SJSA1 (cell line): Measurements from ENCODE around the gene MSLN. TPM values are rescaled to one million over a fixed set of nuclear protein-coding genes. Genes with fewer than 3 reads are reported as not detected.
"Not testable (repeated sequence)": the region's sequence is repeated elsewhere in the genome, so short reads cannot be mapped to it uniquely, and the experiment has no call there.

Source experiments
- DNase-seq, 2 experiments: peaks; one replicate each; pipeline ENCODE4 v3.0.0-alpha.2; 2015 to 2020; ENCODE audit warnings: low spot score in 2 of 2, low read depth in 1 of 2
- H3K27ac ChIP-seq: fragments of 250-450 bp; sonication (Bioruptor Pico); 2 replicates; pipeline ENCODE4 v1.5.1; 2020; ENCODE audit warnings: mild to moderate bottlenecking, moderate library complexity
- H3K27me3 ChIP-seq: fragments of 250-450 bp; sonication (Bioruptor Pico); replicated peaks from 2 replicates; pipeline ENCODE4 v1.5.1; 2020; ENCODE audit warnings: mild to moderate bottlenecking, moderate library complexity
- H3K36me3 ChIP-seq: fragments of 250-450 bp; sonication (Bioruptor Pico); 2 replicates; pipeline ENCODE4 v1.5.1; 2020; ENCODE audit warnings: mild to moderate bottlenecking
- H3K4me1 ChIP-seq: fragments of 250-450 bp; sonication (Bioruptor Pico); replicated peaks from 2 replicates; pipeline ENCODE4 v1.6.1; 2021; ENCODE audit warnings: mild to moderate bottlenecking
- H3K4me3 ChIP-seq: fragments of 250-450 bp; sonication (Bioruptor Pico); 2 replicates; pipeline ENCODE4 v1.5.1; 2020; ENCODE audit warnings: mild to moderate bottlenecking
- H3K9me3 ChIP-seq: fragments of 250-450 bp; sonication (Bioruptor Pico); replicated peaks from 2 replicates; pipeline ENCODE4 v1.5.1; 2020; ENCODE audit warnings: mild to moderate bottlenecking
- total RNA-seq: library from RNA; depleted of rRNA; stranded (reverse); fragments of >200 nt; shearing (Covaris generic); gene quantifications from 2 replicates; pipeline ENCODE4 v1.2.3, GENCODE V29; 2014

Gene MSLN
- total RNA-seq, 1 experiment from 2014 or later = not detected

GRCh38 chr16:749010-749409 lies 11.5 kb upstream of the MSLN start:
- H3K4me1 ChIP-seq = no peaks in the 10 kb centered on the region
- H3K27ac ChIP-seq = no peak overlapping the region
- no peak for DNase-seq
- H3K27me3 ChIP-seq = peaks cover 44% of the 10 kb centered on the region
- no peaks in the 10 kb centered on the region for H3K9me3 ChIP-seq
- H3K36me3 ChIP-seq = no peaks in the 10 kb centered on the region
- H3K4me3 ChIP-seq = no peak overlapping the region

DNA sequence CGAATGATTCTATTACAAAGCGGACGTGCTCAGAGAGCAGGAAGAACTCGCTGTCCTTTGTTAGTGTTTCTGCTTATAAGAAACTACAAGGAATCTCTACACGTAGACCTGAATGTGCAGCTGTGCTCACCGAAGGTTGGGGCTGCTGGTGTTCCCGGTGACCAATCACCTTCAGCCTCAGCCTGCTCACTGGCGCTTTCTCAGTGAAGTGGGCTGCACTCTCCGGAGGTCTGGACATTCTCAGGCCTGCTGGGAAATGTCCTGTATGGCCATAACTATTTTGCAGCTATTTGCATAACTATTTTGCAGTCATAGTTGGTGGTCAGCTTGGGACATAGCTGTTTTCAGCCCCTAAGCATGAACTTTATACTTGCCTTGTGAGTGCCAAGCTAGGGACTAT lies 10.0 kb upstream of the MSLN start:
- Histone ChIP-seq H3K9me3 (no peaks in the 10 kb centered on the region), H3K27me3 (peaks cover 47% of the 10 kb centered on the region), H3K27ac (no peak overlapping the region), H3K4me3 (no peak overlapping the region), H3K36me3 (no peaks in the 10 kb centered on the region), H3K4me1 (no peaks in the 10 kb centered on the region)
- no peak for DNase-seq

GRCh38 chr16:751152-752006 lies 9.2 kb upstream of the MSLN start:
- H3K9me3 ChIP-seq = 0 out of 2 replicates have a peak, but pooled peaks cover 2% of the 10 kb centered on the region
- peaks cover 54% of the 10 kb centered on the region for H3K27me3 ChIP-seq
- DNase-seq = no peak
- no peak overlapping the region for H3K27ac ChIP-seq
- H3K36me3 ChIP-seq = no peaks in the 10 kb centered on the region
- H3K4me1 ChIP-seq = no peaks in the 10 kb centered on the region
- H3K4me3 ChIP-seq = no peak overlapping the region

- H3K27ac ChIP-seq = no peak overlapping the region
- no peaks in the 10 kb centered on the region for H3K4me1 ChIP-seq
- DNase-seq = no peak
- H3K36me3 ChIP-seq = no peaks in the 10 kb centered on the region
- H3K9me3 ChIP-seq = peaks cover 2% of the 10 kb centered on the region; the same call in 1 of the 2 replicates
- H3K4me3 ChIP-seq = no peak overlapping the region
- peaks cover 59% of the 10 kb centered on the region for H3K27me3 ChIP-seq
Observed at GRCh38 chr16:752007-752312, 8.6 kb upstream of the MSLN start.

DNA sequence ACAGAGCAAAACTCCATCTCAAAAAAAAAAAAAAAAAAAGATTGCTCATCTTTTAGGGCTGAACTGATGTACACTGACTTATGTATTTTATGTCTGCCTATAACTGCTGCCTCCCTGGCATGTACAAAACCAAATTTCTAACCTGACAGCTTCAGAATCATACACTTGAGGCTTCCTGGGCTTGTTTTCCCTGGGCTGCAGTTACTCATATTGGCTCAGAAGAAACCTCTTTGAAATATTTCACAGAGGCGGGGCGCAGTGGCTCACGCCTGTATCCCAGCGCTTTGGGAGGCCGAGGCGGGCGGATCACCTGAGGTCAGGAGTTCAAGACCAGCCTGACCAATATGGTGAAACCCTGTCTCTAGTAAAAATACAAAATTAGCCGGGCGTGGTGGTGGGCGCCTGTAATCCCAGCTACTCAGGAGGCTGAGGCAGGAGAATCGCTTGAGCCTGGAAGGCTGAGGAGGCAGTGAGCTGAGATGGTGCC lies 6.4 kb upstream of the MSLN start:
- not testable (repeated sequence) for H3K27ac ChIP-seq, H3K36me3 ChIP-seq, DNase-seq, H3K4me3 ChIP-seq, H3K4me1 ChIP-seq, H3K9me3 ChIP-seq
- peaks cover 55% of the 10 kb centered on the region for H3K27me3 ChIP-seq

DNA sequence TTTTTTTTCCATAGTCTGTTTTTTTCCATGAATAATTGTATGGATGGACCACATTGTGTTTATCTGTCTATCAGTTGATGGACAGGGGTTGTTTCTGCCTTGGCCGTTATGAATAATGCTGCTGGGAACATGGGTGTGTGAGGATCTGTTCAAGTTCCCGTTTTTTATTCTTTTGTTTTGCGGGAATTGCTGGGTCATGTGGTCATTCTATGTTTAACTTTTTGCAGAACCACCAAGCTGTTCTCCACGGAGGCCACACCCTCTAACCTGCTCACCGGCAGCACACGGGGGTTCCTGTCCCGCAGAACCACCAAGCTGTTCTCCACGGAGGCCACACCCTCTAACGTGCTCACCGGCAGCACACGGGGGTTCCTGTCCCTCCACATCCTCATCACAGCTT lies 5.9 kb upstream of the MSLN start:
- DNase-seq = no peak
- H3K9me3 ChIP-seq = peaks cover 2% of the 10 kb centered on the region; the same call in 1 of the 2 replicates
- H3K27me3 ChIP-seq = peaks cover 55% of the 10 kb centered on the region
- H3K27ac ChIP-seq = no peak overlapping the region
- H3K4me1 ChIP-seq = no peaks in the 10 kb centered on the region
- no peak overlapping the region for H3K4me3 ChIP-seq
- no peaks in the 10 kb centered on the region for H3K36me3 ChIP-seq

DNA sequence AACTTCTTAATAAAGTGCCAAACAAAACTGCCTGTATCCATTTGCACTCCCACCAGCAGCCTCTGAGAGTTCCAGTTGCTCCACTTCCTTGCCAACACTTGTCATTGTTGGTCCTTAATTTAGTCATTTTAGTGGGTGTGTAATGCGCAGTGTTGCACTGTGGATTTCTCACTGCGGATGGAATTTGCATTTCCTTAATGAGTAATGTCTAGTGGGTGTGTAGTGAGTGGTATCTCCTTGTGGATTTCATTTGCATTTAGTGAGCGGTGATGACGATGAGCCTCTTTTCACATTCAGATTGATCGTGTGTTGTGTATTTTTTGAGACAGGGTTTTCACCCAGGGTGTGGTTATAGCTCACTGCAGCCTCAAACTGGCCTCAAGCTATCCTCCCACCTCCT lies 4.1 kb upstream of the MSLN start:
- Histone ChIP-seq H3K36me3 (no peaks in the 10 kb centered on the region), H3K27me3 (peaks cover 53% of the 10 kb centered on the region), H3K4me3 (no peak overlapping the region), H3K4me1 (no peaks in the 10 kb centered on the region; the same call in 1 of the 2 replicates), H3K27ac (no peak overlapping the region), H3K9me3 (peaks cover 2% of the 10 kb centered on the region; the same call in 1 of the 2 replicates)
- no peak for DNase-seq

DNA sequence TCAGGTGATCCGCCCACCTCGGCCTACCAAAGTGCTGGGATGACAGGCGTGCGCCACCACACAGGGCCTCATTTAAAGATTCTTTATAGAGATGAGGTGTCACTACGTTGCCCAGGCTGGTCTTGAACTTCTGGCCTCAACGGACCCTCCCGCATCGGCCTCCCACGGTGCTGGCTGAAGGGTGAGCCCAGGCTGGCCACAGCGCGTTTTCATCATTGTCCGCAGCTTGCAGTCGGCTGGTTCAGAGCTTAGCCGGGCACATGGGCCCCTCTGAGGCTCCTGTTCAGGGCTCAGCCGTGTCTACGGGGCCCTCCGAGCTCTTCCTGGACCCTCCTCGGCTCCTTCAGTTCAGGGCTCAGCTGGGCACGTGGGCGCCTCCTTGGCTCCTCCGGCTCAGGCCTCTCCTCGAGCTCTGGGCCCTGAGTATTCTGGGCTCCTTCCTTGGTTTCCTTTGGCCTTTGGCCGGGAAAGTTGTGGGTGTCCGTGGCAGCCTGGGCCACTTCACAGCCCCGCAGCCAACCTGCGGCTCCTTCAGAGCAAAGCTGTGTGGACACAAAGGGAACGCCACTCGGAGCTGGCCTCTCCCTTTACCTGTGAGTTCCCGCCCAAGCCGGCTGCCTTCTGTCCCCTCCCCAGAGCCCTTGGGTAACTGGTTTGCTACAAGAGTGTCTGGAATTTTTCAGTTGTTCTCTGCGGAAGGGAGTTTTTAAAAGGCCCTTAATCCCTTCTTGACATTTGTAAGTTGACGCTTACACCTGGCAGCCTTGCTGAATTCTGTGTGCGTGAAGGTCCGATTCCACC lies 1.2 kb upstream of the MSLN start:
- Histone ChIP-seq H3K27ac (no peak overlapping the region), H3K27me3 (peaks cover 47% of the 10 kb centered on the region), H3K4me1 (no peaks in the 10 kb centered on the region; the same call in 1 of the 2 replicates), H3K4me3 (no peak overlapping the region), H3K9me3 (peaks cover 2% of the 10 kb centered on the region; the same call in 1 of the 2 replicates), H3K36me3 (no peaks in the 10 kb centered on the region)
- no peak for DNase-seq

DNA sequence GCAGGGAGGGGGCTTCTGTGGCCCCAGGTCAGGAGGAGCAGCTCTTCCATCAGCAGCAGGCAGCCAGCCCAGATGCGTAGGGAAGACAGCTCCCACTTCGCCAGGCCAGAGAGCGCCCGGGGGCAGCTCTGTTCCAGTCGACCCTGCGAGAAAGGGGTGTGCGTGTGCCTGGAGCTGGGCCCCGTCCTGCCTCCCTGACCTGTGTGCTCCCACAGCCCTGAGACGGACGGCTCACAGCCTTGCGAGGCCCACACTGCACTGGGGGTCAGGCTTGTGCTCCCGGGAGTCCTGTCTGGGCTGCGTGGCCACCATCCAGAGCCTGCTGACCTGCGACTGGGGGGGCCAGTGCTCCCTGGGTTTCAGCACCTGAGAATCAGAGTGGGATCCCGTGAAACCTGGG lies 469 bp upstream of the MSLN start:
- Histone ChIP-seq H3K4me1 (no peaks in the 10 kb centered on the region; the same call in 1 of the 2 replicates), H3K36me3 (no peaks in the 10 kb centered on the region), H3K27me3 (peaks cover 39% of the 10 kb centered on the region), H3K27ac (no peak overlapping the region), H3K4me3 (no peak overlapping the region), H3K9me3 (peaks cover 2% of the 10 kb centered on the region; the same call in 1 of the 2 replicates)
- no peak for DNase-seq

DNA sequence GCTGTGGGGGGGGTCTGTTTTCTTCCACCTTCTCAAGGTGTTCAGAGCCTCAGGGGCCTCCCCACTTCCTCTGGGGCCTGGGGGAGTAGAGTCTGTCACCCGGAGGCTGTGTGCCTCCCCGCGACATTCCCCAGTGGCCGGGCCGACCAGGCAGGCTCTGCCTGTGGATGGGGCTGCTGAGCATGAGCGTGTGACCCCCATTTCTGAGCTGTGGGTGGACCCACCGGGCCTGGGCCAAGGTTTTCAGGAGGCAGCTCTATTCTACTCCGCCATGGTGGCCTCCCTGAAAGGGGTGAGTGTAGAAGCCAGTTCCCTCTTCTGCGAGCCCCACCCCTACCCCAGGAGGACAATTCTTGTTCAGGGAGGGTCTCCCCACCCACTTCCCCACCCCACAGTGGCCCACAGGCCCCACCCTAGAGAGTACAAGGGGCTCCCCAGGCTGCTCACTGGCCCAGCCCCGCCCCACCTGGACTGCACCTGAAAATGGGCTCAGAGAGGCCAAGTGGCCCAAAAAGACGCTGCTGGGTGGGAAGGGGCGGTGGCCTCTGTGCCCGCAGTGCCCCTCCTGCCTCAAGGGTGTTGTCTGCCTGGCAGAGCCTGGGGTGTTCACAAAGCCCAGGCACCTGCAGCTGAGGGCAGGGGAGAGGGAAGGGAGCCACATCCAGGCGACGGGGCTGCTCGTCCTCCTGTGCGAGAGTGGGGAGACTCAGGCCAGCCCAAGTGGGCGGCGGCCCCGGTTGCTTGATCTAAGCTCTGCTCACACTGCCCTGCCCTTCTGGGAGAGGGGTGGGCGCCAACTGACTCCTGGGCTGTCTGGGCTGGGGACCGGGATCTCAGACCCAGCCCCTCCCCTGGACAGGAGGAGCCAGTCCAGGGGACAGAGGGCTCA lies 1.3 kb downstream of the MSLN start:
- no peaks in the 10 kb centered on the region for H3K36me3 ChIP-seq
- H3K4me3 ChIP-seq = no peak overlapping the region
- H3K27ac ChIP-seq = no peak overlapping the region
- peaks cover 24% of the 10 kb centered on the region; the same call in 1 of the 2 replicates for H3K27me3 ChIP-seq
- no peaks in the 10 kb centered on the region; the same call in 1 of the 2 replicates for H3K4me1 ChIP-seq
- H3K9me3 ChIP-seq = no peaks in the 10 kb centered on the region; the same call in 1 of the 2 replicates
- DNase-seq = no peak

- H3K4me1 ChIP-seq = no peaks in the 10 kb centered on the region; the same call in 1 of the 2 replicates
- no peak for DNase-seq
- no peaks in the 10 kb centered on the region for H3K36me3 ChIP-seq
- H3K4me3 ChIP-seq = no peak overlapping the region
- H3K9me3 ChIP-seq = no peaks in the 10 kb centered on the region
- H3K27ac ChIP-seq = no peak overlapping the region
- H3K27me3 ChIP-seq = peaks cover 21% of the 10 kb centered on the region; the same call in 1 of the 2 replicates
Observed at GRCh38 chr16:762595-763268, 2.2 kb downstream of the MSLN start.

GRCh38 chr16:763369-764183 lies 3.0 kb downstream of the MSLN start:
- H3K9me3 ChIP-seq = no peaks in the 10 kb centered on the region
- no peak for DNase-seq
- peaks cover 21% of the 10 kb centered on the region; the same call in 1 of the 2 replicates for H3K27me3 ChIP-seq
- H3K4me3 ChIP-seq = no peak overlapping the region
- no peaks in the 10 kb centered on the region for H3K36me3 ChIP-seq
- no peak overlapping the region for H3K27ac ChIP-seq
- H3K4me1 ChIP-seq = no peaks in the 10 kb centered on the region; the same call in 1 of the 2 replicates
